ENCODE results near the gene TMEM35A.
A peak's percentile ranks its signal among the peaks of the same experiment; 100 is the strongest.

TMEM35A gene

DNA sequence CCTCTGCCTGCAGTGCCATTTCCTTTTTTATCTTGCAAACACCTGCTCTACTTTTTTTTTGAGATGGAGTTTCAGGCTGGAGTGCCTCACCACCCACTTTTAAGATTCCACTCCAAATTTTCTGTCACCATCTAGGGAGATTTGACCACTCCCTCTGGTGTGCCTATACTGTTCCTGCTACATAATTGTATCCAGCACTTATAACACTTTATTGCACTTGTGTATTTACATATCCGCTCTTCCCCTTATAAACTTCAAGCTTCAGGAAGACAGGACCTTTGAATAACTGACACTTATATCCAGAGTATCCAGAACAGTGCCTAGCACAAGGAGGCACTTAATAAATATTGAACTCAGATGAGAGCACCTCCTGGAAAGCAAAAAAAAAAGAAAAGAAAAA is 13.1 kb downstream of the TMEM35A start:
- H3K27ac Mint-ChIP-seq, result no peak overlapping the region
- H3K4me3 Mint-ChIP-seq, result no peak overlapping the region
- no peaks in the 10 kb centered on the region for H3K4me1 Mint-ChIP-seq
- peaks cover 0 to 1% of the 10 kb centered on the region in 2 donors for H3K36me3 Mint-ChIP-seq
- no peak for DNase-seq
- H3K9me3 Mint-ChIP-seq, result no peaks in the 10 kb centered on the region
- no peaks in the 10 kb centered on the region for H3K27me3 Mint-ChIP-seq
- ATAC-seq (replicated peaks), result no peak

DNA sequence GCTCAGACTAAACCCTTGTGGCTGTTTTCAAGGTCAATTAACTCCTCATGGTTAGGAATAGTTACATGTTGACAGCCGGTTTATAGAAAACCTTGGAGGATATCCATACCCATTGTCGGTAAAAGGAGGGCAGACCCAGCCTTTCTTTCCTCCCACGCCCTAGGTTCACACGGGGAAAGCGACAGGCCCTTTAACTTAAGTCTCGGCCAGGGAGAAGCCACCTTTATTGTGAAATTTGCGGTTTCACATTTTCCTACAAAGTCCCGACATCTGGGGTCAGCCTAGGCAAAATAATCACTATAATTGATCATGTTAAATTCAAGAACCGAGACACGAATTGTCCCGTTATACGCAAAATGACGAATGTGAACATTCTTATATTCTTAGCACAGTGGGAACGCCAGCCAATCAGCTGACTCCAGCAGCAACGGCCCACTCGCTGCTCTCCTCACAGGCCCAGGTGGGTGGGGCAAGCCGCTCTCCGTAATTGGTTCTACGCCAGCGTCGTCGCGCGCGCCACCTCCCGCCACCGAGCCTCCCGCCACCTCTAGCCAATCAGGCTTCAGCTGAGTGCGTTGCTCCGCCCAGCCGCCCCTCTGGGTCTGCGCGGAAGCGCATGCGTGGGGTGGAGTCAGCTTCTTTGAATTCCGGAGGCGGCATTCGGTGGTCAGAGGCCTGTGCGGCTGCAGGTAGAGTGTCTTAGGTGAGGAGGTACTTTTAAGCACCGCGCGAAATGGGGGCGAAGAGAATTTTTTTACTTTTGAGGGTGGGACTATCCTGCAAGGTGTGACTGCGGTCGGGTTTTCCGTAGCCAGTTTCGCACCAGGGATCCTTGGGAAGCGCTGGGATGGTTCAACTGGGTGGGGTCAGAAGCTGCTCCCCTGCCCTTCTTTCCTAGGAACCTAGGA is 19.1 kb downstream of the TMEM35A start, which contains the start of gene CENPI:
Gene CENPI, plus strand, starts transcription at position 659 of the 908 bp plus-strand sequence. CDS start 2,867 bp downstream, outside the sequence.
- Mint-ChIP-seq H3K4me1 (peaks cover 0 to 13% of the 10 kb centered on the region in 2 donors), H3K36me3 (peaks cover 0 to 3% of the 10 kb centered on the region in 2 donors), H3K27me3 (no peaks in the 10 kb centered on the region), H3K4me3 (peak within 1 kb of the TSS; percentile 87 to 90), H3K27ac (peak within 1 kb of the TSS; percentile 43), H3K9me3 (no peaks in the 10 kb centered on the region)
- DNase-seq, result peak; percentile 92
- peak; percentile 99 to 100 for ATAC-seq (replicated peaks)

DNA sequence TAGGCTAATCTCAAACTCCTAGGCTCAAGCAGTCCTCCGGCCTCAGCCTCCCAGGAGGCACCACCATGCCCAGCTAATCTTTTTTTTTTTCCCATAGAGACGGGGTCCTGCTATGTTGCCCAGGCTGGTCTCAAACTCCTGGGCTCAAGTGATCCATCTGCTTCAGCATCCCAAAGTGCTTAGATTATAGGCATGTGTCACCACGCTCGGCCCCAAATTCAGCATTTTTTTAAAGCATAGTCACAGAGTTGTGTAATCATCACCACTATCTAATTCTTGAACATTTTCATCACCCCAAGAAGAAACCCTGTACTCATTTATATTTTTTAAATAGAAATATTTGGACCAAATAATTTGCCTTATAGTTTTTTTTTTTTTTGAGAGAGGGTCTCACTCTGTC is 29.6 kb downstream of the TMEM35A start:
- Mint-ChIP-seq H3K4me1 (no peaks in the 10 kb centered on the region), H3K36me3 (peaks cover 5 to 8% of the 10 kb centered on the region in 2 donors), H3K9me3 (no peaks in the 10 kb centered on the region), H3K27me3 (no peaks in the 10 kb centered on the region), H3K27ac (no peak overlapping the region), H3K4me3 (no peak overlapping the region)
- no peak for DNase-seq
- ATAC-seq (replicated peaks), result no peak

DNA sequence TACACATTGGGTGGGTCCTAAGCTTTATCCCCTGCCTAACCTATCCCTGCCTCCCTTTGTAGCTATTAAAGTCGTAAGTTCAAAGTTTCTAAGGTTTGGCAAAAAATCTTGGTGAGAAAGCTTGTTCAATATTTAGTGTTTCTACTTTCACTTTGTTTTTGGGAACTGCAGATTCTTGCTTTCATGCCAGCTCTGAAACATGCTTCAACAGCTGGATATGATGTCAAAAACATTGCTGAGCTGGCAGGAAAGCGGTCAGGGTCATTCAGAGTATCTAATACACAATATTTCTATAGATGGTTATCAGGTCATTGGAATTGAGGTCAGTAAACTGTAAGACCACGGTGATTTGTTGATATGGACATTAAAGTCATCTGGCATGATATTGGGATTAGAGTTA is 39.0 kb downstream of the TMEM35A start:
- H3K36me3 Mint-ChIP-seq, result peaks cover 11 to 14% of the 10 kb centered on the region in 2 donors
- no peak overlapping the region for H3K27ac Mint-ChIP-seq
- DNase-seq (no peak), ATAC-seq (replicated peaks) (no peak)
- peaks cover 0 to 2% of the 10 kb centered on the region in 2 donors for H3K9me3 Mint-ChIP-seq
- H3K27me3 Mint-ChIP-seq, result no peaks in the 10 kb centered on the region
- no peak overlapping the region for H3K4me3 Mint-ChIP-seq
- H3K4me1 Mint-ChIP-seq, result no peaks in the 10 kb centered on the region

DNA sequence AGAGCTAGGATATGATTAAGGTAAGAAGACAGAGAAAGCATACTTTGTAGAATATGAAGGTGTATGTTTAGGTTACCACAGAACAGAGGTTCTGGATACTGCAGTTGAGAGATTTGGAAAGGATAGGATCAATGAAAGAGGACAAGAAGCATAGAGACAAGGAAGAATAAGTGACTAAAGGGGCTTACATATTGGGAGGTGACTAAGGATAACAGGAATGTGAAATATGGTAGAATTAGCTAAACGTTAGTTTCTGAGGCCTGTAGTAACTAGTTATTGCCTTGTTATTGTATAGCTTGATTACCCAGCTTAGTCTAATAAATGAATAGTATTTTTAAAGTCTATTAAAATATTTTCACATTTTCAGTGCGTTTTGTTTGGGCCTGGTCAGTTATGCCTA is 57.6 kb downstream of the TMEM35A start:
- Mint-ChIP-seq H3K9me3 (peaks cover 0 to 3% of the 10 kb centered on the region in 2 donors), H3K27ac (no peak overlapping the region), H3K4me3 (no peak overlapping the region), H3K36me3 (peaks cover 3 to 6% of the 10 kb centered on the region in 2 donors), H3K27me3 (no peaks in the 10 kb centered on the region), H3K4me1 (no peaks in the 10 kb centered on the region)
- DNase-seq (no peak), ATAC-seq (replicated peaks) (no peak)

All from stimulated activated naive B cell treated with anti-CD40 and anti-IgM and Interleukin-4, amounts not matched to agents 10 μg/mL and 1 μg/mL and 100 μg/mL, for 72 hours (primary cell).